Spinal cord (tissue), 10 donors: ENCODE data around the gene P2RX3. TPM values are rescaled to one million over a fixed set of nuclear protein-coding genes. Genes with fewer than 3 reads are reported as not detected.
"Not testable (repeated sequence)": the region's sequence is repeated elsewhere in the genome, so short reads cannot be mapped to it uniquely, and the experiment has no call there.

Experiments used
- DNase-seq, 6 donors: peaks; one replicate each; pipeline versions ENCODE4 v3.0.0 to v3.0.0-alpha.2; 2013 to 2015; ENCODE audit warnings: low spot score in 6 of 6, low read depth in 4 of 6
- H3K27ac ChIP-seq: one replicate; pipeline ENCODE4 v1.5.1; 2013; ENCODE audit warnings: low read depth, low read length, control low read depth
- H3K27me3 ChIP-seq: one replicate; pipeline ENCODE4 v1.6.1; 2013; ENCODE audit warnings: low read length; ENCODE audit not compliant: control insufficient read depth, insufficient read depth
- H3K36me3 ChIP-seq: one replicate; pipeline ENCODE4 v1.6.1; 2013; ENCODE audit warnings: low read length; ENCODE audit not compliant: control insufficient read depth, insufficient read depth
- H3K4me1 ChIP-seq: one replicate; pipeline ENCODE4 v1.6.1; 2013; ENCODE audit warnings: low read length; ENCODE audit not compliant: control insufficient read depth, insufficient read depth
- H3K4me3 ChIP-seq: one replicate; pipeline ENCODE4 v1.5.1; 2013; ENCODE audit warnings: low read depth, low read length, control low read depth
- H3K9me3 ChIP-seq: one replicate; pipeline ENCODE4 v1.6.1; 2013; ENCODE audit warnings: low read length; ENCODE audit not compliant: control insufficient read depth, insufficient read depth
- WGBS: methylation state at CpG from one replicate; pipeline ENCODE4 v1.1.5; 2013; ENCODE audit warnings: missing lambda C conversion rate; ENCODE audit not compliant: insufficient coverage; 5-methylcytosine and 5-hydroxymethylcytosine counted together
- polyA plus RNA-seq, 2 donors: library from polyadenylated mRNA; unstranded; fragments of 120-200 nt; gene quantifications; one replicate each; pipeline ENCODE4 v1.2.1, GENCODE V29; 2013; ENCODE audit not compliant: insufficient read length in 2 of 2
- total RNA-seq, 2 donors: library from RNA; depleted of rRNA in 1 of 2; stranded (reverse); fragments of 120-200 nt in 1 of 2; fragments of >200 nt in 1 of 2; gene quantifications; one replicate each; pipeline versions ENCODE4 v1.2.3 to v1.2.4, GENCODE V29; 2013 to 2014
- donor health status: healthy.

P2RX3 gene
- total and polyA plus RNA-seq, 4 donors: 0.50 to 11.4 (median 2.8) TPM

- no peak overlapping the region for H3K4me3 ChIP-seq
- DNase-seq: no peak
- peaks cover 11% of the 10 kb centered on the region for H3K4me1 ChIP-seq
- peaks cover 2% of the 10 kb centered on the region for H3K27me3 ChIP-seq
- 40% methylated on average over 2 of the region's 6 CpGs for WGBS
- H3K27ac ChIP-seq: no peak overlapping the region
- H3K9me3 ChIP-seq: no peaks in the 10 kb centered on the region
- peaks cover 5% of the 10 kb centered on the region for H3K36me3 ChIP-seq
Observed at GRCh38 chr11:57402188-57403002, 64.2 kb downstream of the P2RX3 start.

GRCh38 chr11:57403003-57403801 lies 65.0 kb downstream of the P2RX3 start:
- WGBS: no CpG with 5 or more reads among the region's 6 CpGs
- not testable (repeated sequence) for H3K27me3 ChIP-seq, H3K27ac ChIP-seq, H3K36me3 ChIP-seq, DNase-seq, H3K9me3 ChIP-seq, H3K4me3 ChIP-seq
- H3K4me1 ChIP-seq: peaks cover 11% of the 10 kb centered on the region

DNA sequence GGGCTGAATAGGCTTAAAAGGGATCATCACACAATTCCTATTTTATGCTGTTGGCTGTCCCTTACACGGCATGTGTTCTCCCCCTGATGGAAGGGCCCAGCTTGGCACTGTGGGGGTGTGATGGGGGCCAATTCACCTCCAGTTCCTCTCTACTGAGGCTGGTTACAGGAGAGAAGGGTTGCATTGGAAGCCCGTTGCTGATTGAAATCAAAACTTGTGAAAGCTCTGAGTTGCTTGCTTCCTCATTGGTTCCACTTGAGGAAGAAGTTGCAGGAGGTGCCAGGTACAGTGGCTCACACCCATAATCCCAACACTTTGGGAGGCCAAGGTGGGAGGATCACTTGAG lies 65.6 kb downstream of the P2RX3 start:
- Histone ChIP-seq H3K4me1 (peaks cover 11% of the 10 kb centered on the region), H3K36me3 (peaks cover 12% of the 10 kb centered on the region), H3K9me3 (no peaks in the 10 kb centered on the region), H3K4me3 (no peak overlapping the region), H3K27ac (no peak overlapping the region), H3K27me3 (no peaks in the 10 kb centered on the region)
- no CpG with 5 or more reads among the region's 2 CpGs for WGBS
- no peak for DNase-seq

GRCh38 chr11:57405271-57405860 lies 67.2 kb downstream of the P2RX3 start:
- DNase-seq: peak in 1 of 6 donors; percentile 76
- no peaks in the 10 kb centered on the region for H3K27me3 ChIP-seq
- H3K9me3 ChIP-seq: no peaks in the 10 kb centered on the region
- no peak overlapping the region for H3K4me3 ChIP-seq
- WGBS: 75% methylated on average over 3 of the region's 4 CpGs
- H3K27ac ChIP-seq: no peak overlapping the region
- H3K36me3 ChIP-seq: peaks cover 25% of the 10 kb centered on the region
- H3K4me1 ChIP-seq: peaks cover 11% of the 10 kb centered on the region

- no peaks in the 10 kb centered on the region for H3K9me3 ChIP-seq
- H3K4me1 ChIP-seq: peaks cover 11% of the 10 kb centered on the region
- WGBS: 100% methylated on average over 2 of the region's 4 CpGs
- no peaks in the 10 kb centered on the region for H3K27me3 ChIP-seq
- DNase-seq: no peak
- H3K4me3 ChIP-seq: no peak overlapping the region
- H3K27ac ChIP-seq: no peak overlapping the region
- H3K36me3 ChIP-seq: peaks cover 25% of the 10 kb centered on the region
Observed at GRCh38 chr11:57406337-57406904, 68.3 kb downstream of the P2RX3 start.

GRCh38 chr11:57407010-57407920 lies 69.1 kb downstream of the P2RX3 start:
- Histone ChIP-seq H3K4me1 (peaks cover 11% of the 10 kb centered on the region), H3K27me3 (no peaks in the 10 kb centered on the region), H3K9me3 (no peaks in the 10 kb centered on the region), H3K36me3 (peaks cover 25% of the 10 kb centered on the region), H3K4me3 (no peak overlapping the region), H3K27ac (no peak overlapping the region)
- WGBS: 77% methylated on average over 7 of the region's 9 CpGs
- DNase-seq: peak in 1 of 6 donors; percentile 54

GRCh38 chr11:57407941-57408475 lies 69.9 kb downstream of the P2RX3 start:
- DNase-seq: no peak
- no peaks in the 10 kb centered on the region for H3K9me3 ChIP-seq
- peaks cover 25% of the 10 kb centered on the region for H3K36me3 ChIP-seq
- no peaks in the 10 kb centered on the region for H3K27me3 ChIP-seq
- H3K4me3 ChIP-seq: no peak overlapping the region
- WGBS: 100% methylated on average over 5 of the region's 8 CpGs
- no peak overlapping the region for H3K27ac ChIP-seq
- H3K4me1 ChIP-seq: peaks cover 11% of the 10 kb centered on the region

GRCh38 chr11:57408771-57409170 lies 70.6 kb downstream of the P2RX3 start:
- Histone ChIP-seq H3K36me3 (peaks cover 27% of the 10 kb centered on the region), H3K27ac (no peak overlapping the region), H3K4me3 (no peak overlapping the region), H3K27me3 (no peaks in the 10 kb centered on the region), H3K9me3 (no peaks in the 10 kb centered on the region), H3K4me1 (peaks cover 11% of the 10 kb centered on the region)
- DNase-seq: no peak
- 100% methylated on average over 2 of the region's 2 CpGs for WGBS
